ENCODE results near the gene PC.

- TF ChIP-seq CTCF (IDR thresholded peaks at IDR 0.05 in 8 of 11, conservative IDR thresholded peaks at IDR 0.05 in 3 of 11) (no peak), POLR2A (IDR thresholded peaks at IDR 0.05) (no peak), POLR2AphosphoS5 (IDR thresholded peaks at IDR 0.05) (no peak)
Observed at GRCh38 chr11:66867425-66868040, 90.7 kb downstream of the PC start.
